ENCODE data around the gene FAM3C. TPM values are rescaled to one million over a fixed set of nuclear protein-coding genes. Genes with fewer than 3 reads are reported as not detected.

FAM3C gene
- total RNA-seq, 4 donors from 2014 or later: 91.0 to 109 (median 97.9) TPM

- intact Hi-C loops (cut with DNase I): no loop called here
- Histone ChIP-seq H3K27me3 (no peaks in the 10 kb centered on the region), H3K36me3 (peaks cover 22 to 29% of the 10 kb centered on the region in 2 donors), H3K9me3 (no peaks in the 10 kb centered on the region), H3K4me3 (replicated peaks in 1 of 3) (no peak overlapping the region), H3K4me1 (no peaks in the 10 kb centered on the region), H3K27ac (no peak overlapping the region)
- 85 to 95% methylated on average over 5 of the region's 5 CpGs for WGBS, 2 donors
- TF ChIP-seq POLR2A (IDR thresholded peaks at IDR 0.05): no peak
- TF ChIP-seq CTCF (IDR thresholded peaks at IDR 0.05): no peak
- DNase-seq: no peak
These were observed 35.5 kb downstream of the FAM3C start for GRCh38 chr7:121360564-121360963.

- 97 to 99% methylated on average over 2 of the region's 2 CpGs for WGBS, 2 donors
- intact Hi-C loops (cut with DNase I): no loop called here
- TF ChIP-seq POLR2A (IDR thresholded peaks at IDR 0.05) (no peak), CTCF (IDR thresholded peaks at IDR 0.05) (no peak)
- DNase-seq: no peak
- Histone ChIP-seq H3K36me3 (peaks cover 16 to 32% of the 10 kb centered on the region in 2 donors), H3K9me3 (no peaks in the 10 kb centered on the region), H3K4me1 (no peaks in the 10 kb centered on the region), H3K27me3 (no peaks in the 10 kb centered on the region), H3K4me3 (replicated peaks in 1 of 3) (no peak overlapping the region), H3K27ac (no peak overlapping the region)
These were observed 40.5 kb downstream of the FAM3C start for GRCh38 chr7:121355574-121355973.

GRCh38 chr7:121352323-121352722, 43.8 kb downstream of the FAM3C start:
- WGBS, 2 donors: 60 to 62% methylated on average over 3 of the region's 3 CpGs
- intact Hi-C loops (cut with DNase I): no loop called here

GRCh38 chr7:121351682-121352081, 44.4 kb downstream of the FAM3C start:
- Histone ChIP-seq H3K36me3 (peaks cover 0 to 18% of the 10 kb centered on the region in 2 donors), H3K27ac (no peak overlapping the region), H3K27me3 (no peaks in the 10 kb centered on the region), H3K4me3 (replicated peaks in 1 of 3) (no peak overlapping the region), H3K4me1 (no peaks in the 10 kb centered on the region), H3K9me3 (no peaks in the 10 kb centered on the region)
- no peak for TF ChIP-seq POLR2A (IDR thresholded peaks at IDR 0.05)
- no peak for TF ChIP-seq CTCF (IDR thresholded peaks at IDR 0.05)
- intact Hi-C loops (cut with DNase I): no loop called here
- no peak for DNase-seq

More at GRCh38 chr7:121352323-121352722, 43.8 kb downstream of the FAM3C start:
- Histone ChIP-seq H3K27ac (no peak overlapping the region), H3K27me3 (no peaks in the 10 kb centered on the region), H3K36me3 (peaks cover 4 to 19% of the 10 kb centered on the region in 2 donors), H3K4me1 (no peaks in the 10 kb centered on the region), H3K9me3 (no peaks in the 10 kb centered on the region), H3K4me3 (replicated peaks in 1 of 3) (no peak overlapping the region)
- TF ChIP-seq CTCF (IDR thresholded peaks at IDR 0.05) (no peak), POLR2A (IDR thresholded peaks at IDR 0.05) (no peak)
- DNase-seq: no peak

DNA sequence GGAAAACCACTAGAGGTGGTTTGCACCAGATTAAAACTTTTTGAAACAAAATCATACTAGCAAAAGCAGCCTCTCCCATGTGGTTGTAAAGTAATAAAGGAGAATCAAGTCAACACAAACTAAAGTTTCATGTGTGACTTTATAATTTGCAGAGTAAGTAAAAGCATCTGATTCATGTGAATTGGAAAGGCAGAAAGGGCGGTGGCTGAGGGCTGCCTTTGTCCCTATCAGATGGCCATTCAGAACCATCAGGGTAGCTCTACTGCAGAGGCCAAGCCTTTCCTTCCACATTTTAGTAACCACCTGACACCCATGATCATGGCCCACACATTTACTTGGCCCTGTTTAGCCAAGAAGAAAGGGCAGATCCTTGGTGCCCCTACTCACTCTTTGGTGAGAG, 51.6 kb downstream of the FAM3C start:
- H3K4me3 ChIP-seq (replicated peaks in 1 of 3): no peak overlapping the region
- 90 to 97% methylated on average over 1 of the region's 1 CpG for WGBS, 2 donors
- no peaks in the 10 kb centered on the region for H3K4me1 ChIP-seq
- no peak for DNase-seq
- H3K36me3 ChIP-seq: peaks cover 0 to 2% of the 10 kb centered on the region in 2 donors
- H3K27me3 ChIP-seq: no peaks in the 10 kb centered on the region
- TF ChIP-seq POLR2A (IDR thresholded peaks at IDR 0.05): no peak
- no peak for TF ChIP-seq CTCF (IDR thresholded peaks at IDR 0.05)
- no peak overlapping the region for H3K27ac ChIP-seq
- intact Hi-C loops (cut with DNase I): no loop called here
- H3K9me3 ChIP-seq: no peaks in the 10 kb centered on the region

Measured in thyroid gland (tissue), 4 donors.